GM12878 (cell line): Measurements from ENCODE around the gene GEMIN7. TPM values are rescaled to one million over a fixed set of nuclear protein-coding genes. Genes with fewer than 3 reads are reported as not detected.

Experiments used
- ATAC-seq: fragments of 200-7000 bp; cut with Tn5 transposase; 3 replicates; pipeline ENCODE4 v1.9.1; 2020; ENCODE audit warnings: mild to moderate bottlenecking, moderate library complexity
- BruUV-seq: library from RNA; stranded (reverse); fragments of 400-500 nt; replicated peaks from 2 replicates; lab custom pipeline; 2021; lab: Mats Ljungman, UMichigan
- CTCF ChIA-PET: fragments of 300-600 bp; sonication (Branson Sonifier 250); formaldehyde crosslinking; extraction: SDS; loops from one replicate; lab custom pipeline; 2021; ENCODE audit warnings: inconsistent platforms; lab: Yijun Ruan, JAX
- POLR2A ChIA-PET: fragments of 350-600 bp; formaldehyde crosslinking; extraction: SDS; loops from one replicate; lab custom pipeline; 2021; ENCODE audit warnings: inconsistent platforms; lab: Charles Lee
- RAD21 ChIA-PET: fragments of 300-600 bp; sonication (Branson Sonifier 250); formaldehyde crosslinking; loops from one replicate; lab custom pipeline; 2023; ENCODE audit warnings: antibody characterized with exemption; ENCODE audit not compliant: unreplicated experiment; lab: Charles Lee
- SMC1A ChIA-PET: fragments of 300-600 bp; sonication (Branson Sonifier 250); formaldehyde crosslinking; loops from one replicate; lab custom pipeline; 2023; ENCODE audit not compliant: unreplicated experiment, uncharacterized antibody; lab: Charles Lee
- DNase-seq: peaks from one replicate; pipeline ENCODE4 v3.0.0-alpha.2; 2011; ENCODE audit warnings: low read depth, low spot score
- FAIRE-seq: peaks from 3 replicates; lab custom pipeline; 2011; peaks lifted over from hg19 to GRCh38; lab: Jason Lieb, UNC
- H2AFZ ChIP-seq: 2 replicates; pipeline ENCODE4 v1.6.0; 2011; ENCODE audit warnings: low read depth, low read length, control low read depth; ENCODE audit not compliant: control insufficient read depth
- H3K27ac ChIP-seq: 2 replicates; pipeline ENCODE4 v1.5.1; 2011; ENCODE audit warnings: control low read depth; ENCODE audit not compliant: control insufficient read depth, insufficient read depth
- H3K27me3 ChIP-seq, 2 experiments: replicated peaks in 1 of 2; 2 replicates each; pipeline versions ENCODE4 v1.6.0 to v1.6.1; 2011; ENCODE audit warnings: low read length in 1 of 2; ENCODE audit not compliant: control insufficient read depth in 2 of 2, insufficient read depth in 2 of 2
- H3K36me3 ChIP-seq, 2 experiments: 2 replicates each; pipeline ENCODE4 v1.5.1; 2011; ENCODE audit warnings: low read length in 1 of 2; ENCODE audit not compliant: control insufficient read depth in 2 of 2, insufficient read depth in 2 of 2
- H3K4me1 ChIP-seq: 2 replicates; pipeline ENCODE4 v1.6.1; 2011; ENCODE audit warnings: mild to moderate bottlenecking, low read length, moderate library complexity, mixed read lengths; ENCODE audit not compliant: control insufficient read depth, insufficient read depth
- H3K4me2 ChIP-seq: 2 replicates; pipeline ENCODE4 v1.6.0; 2011; ENCODE audit warnings: control low read depth; ENCODE audit not compliant: control insufficient read depth, insufficient read depth
- H3K4me3 ChIP-seq: fragments of 200-600 bp; sonication (generic); 2 replicates; pipeline ENCODE4 v1.5.1; 2016
- H3K79me2 ChIP-seq: 2 replicates; pipeline ENCODE4 v1.6.0; 2011; ENCODE audit warnings: low read length; ENCODE audit not compliant: control insufficient read depth, insufficient read depth
- H3K9ac ChIP-seq: 2 replicates; pipeline ENCODE4 v1.8.0; 2011; ENCODE audit warnings: low read length, control low read depth, mixed read lengths; ENCODE audit not compliant: control insufficient read depth, insufficient read depth
- H3K9me3 ChIP-seq: replicated peaks from 3 replicates; pipeline ENCODE4 v1.5.1; 2011; ENCODE audit warnings: mild to moderate bottlenecking, low read length; ENCODE audit not compliant: control insufficient read depth, insufficient read depth
- H4K20me1 ChIP-seq: 2 replicates; pipeline ENCODE4 v1.6.0; 2011; ENCODE audit not compliant: control insufficient read depth, insufficient read depth
- ATF7 ChIP-seq: fragments of 450-650 bp; IDR thresholded peaks from 2 replicates; pipeline ENCODE4 v1.6.1; 2016; ENCODE audit warnings: low read depth, mild to moderate bottlenecking
- RCOR1 ChIP-seq: conservative IDR thresholded peaks from 2 replicates; pipeline ENCODE4 v1.6.1; 2012; ENCODE audit warnings: low read depth, low read length, improper control_type of control experiment
- ZNF592 ChIP-seq: fragments of 450-650 bp; IDR thresholded peaks from 2 replicates; pipeline ENCODE4 v1.6.1; 2017; ENCODE audit warnings: mild to moderate bottlenecking, moderate library complexity
- WGBS: methylation state at CpG from one replicate; pipeline ENCODE4 v1.1.6; 2016; ENCODE audit warnings: low lambda C conversion rate; ENCODE audit not compliant: insufficient replicate concordance, insufficient coverage; ENCODE audit errors: missing lambda C conversion rate; 5-methylcytosine and 5-hydroxymethylcytosine counted together
- in situ Hi-C: fragments of 300-500 bp; cut with MboI; formaldehyde crosslinking; loops from 9 replicates; pipeline ENCODE4 v1.14.3; 2018; ENCODE audit warnings: mixed read lengths
- intact Hi-C: fragments of 100-400 bp; cut with micrococcal nuclease; formaldehyde crosslinking; loops from one replicate; pipeline ENCODE4 v1.14.2; 2022; ENCODE audit not compliant: unreplicated experiment
- polyA plus RNA-seq, 11 experiments: library from polyadenylated mRNA; depleted of rRNA in 4 of 11; unstranded in 6 of 11; stranded (reverse) in 5 of 11; fragments of >200 nt; fragmentation: Nextera tagmentation in 4 of 11; fragmentation: Illumina TruSeq in 1 of 11; extraction: Ambion mirVana in 4 of 11; extraction: Trizol in 1 of 11; gene quantifications; 1 replicate in 1 of 11; 2 replicates in 10 of 11; pipeline versions ENCODE4 v1.2.1 to v1.2.3, GENCODE V29; 2011 to 2016; ENCODE audit warnings: inconsistent platforms in 2 of 11, missing spikeins in 2 of 11, low read depth in 1 of 11
- total RNA-seq, 4 experiments: library from RNA; depleted of rRNA in 3 of 4; stranded (reverse); fragments of >200 nt in 3 of 4; fragmentation: Illumina TruSeq in 1 of 4; extraction: Trizol in 1 of 4; gene quantifications; 2 replicates each; pipeline versions ENCODE4 v1.2.1 to v1.2.3, GENCODE V29; 2013 to 2021

GEMIN7 gene
- total and polyA plus RNA-seq, 10 of the 15 experiments (the other 5 are each of a cell fraction or from before 2014, with no cell fraction given) = 21.1 to 76.7 (median 44.9) TPM

- peaks cover 51% of the 10 kb centered on the region for H3K4me1 ChIP-seq
- CTCF ChIA-PET = interaction anchor here (2.0 to 5.6 kb wide), 5 partner anchors 10 to 60 kb away, joined by 6 to 39 read pairs (median 8); partner anchors contain the start of genes GEMIN7 and PPP1R37
- peaks cover 3% of the 10 kb centered on the region in 2 experiments; a peak in 3 of 4 replicates for H3K36me3 ChIP-seq
- FAIRE-seq (no peak), DNase-seq (no peak)
- peak overlapping the region; percentile 97 for H3K27ac ChIP-seq
- SMC1A ChIA-PET = interaction anchor here (0.9 to 4.0 kb wide), 7 partner anchors 9 to 93 kb away, joined by 3 to 39 read pairs (median 4); partner anchors contain the start of genes BLOC1S3 and TRAPPC6A
- in situ Hi-C loops = no loop called here
- TF ChIP-seq RCOR1 = no peak
- TF ChIP-seq ATF7 = no peak
- TF ChIP-seq ZNF592 = no peak
- TF ChIP-seq, all 136 proteins: peak for 0
- Histone ChIP-seq H3K27me3 (no peaks in the 10 kb centered on the region), H3K9me3 (no peaks in the 10 kb centered on the region), H4K20me1 (no peaks in the 10 kb centered on the region), H3K79me2 (peaks cover 31% of the 10 kb centered on the region), H2AFZ (no peak overlapping the region), H3K9ac (no peak overlapping the region), H3K4me3 (no peak overlapping the region), H3K4me2 (peak overlapping the region; percentile 54; the same call in 1 of the 2 replicates)
- intact Hi-C loops = loop anchor here (5.0 kb wide), 2 partner anchors 58 to 202 kb away; partner anchors contain the start of genes GEMIN7 and ZNF296
- 96% methylated on average over 21 of the region's 21 CpGs for WGBS
- POLR2A ChIA-PET = interaction anchor here (0.9 to 4.5 kb wide), 5 partner anchors 9 to 134 kb away, joined by 3 to 33 read pairs (median 4); partner anchors contain the start of genes BLOC1S3, PPP1R37, RELB and TRAPPC6A
- BruUV-seq = no TSS peak
- RAD21 ChIA-PET = interaction anchor here (1.0 to 2.6 kb wide), 6 partner anchors 19 to 88 kb away, joined by 3 to 15 read pairs (median 4); no protein-coding TSS in a partner anchor
- no peak for ATAC-seq
Measured at GRCh38 chr19:45135176-45135885, 56.3 kb downstream of the GEMIN7 start.
